ENCODE results near the gene BBS9. TPM values are rescaled to one million over a fixed set of nuclear protein-coding genes. Genes with fewer than 3 reads are reported as not detected.

Gene BBS9
- total RNA-seq, 1 donor = 29.5 TPM

- Histone ChIP-seq H3K4me3 (ENCODE audit: low read length) (no peak overlapping the region), H3K27me3 (ENCODE audit: insufficient read depth, low read length) (no peaks in the 10 kb centered on the region), H3K4me1 (ENCODE audit: insufficient read depth, low read length) (no peaks in the 10 kb centered on the region), H3K9me3 (ENCODE audit: low read depth, low read length) (peaks cover 7% of the 10 kb centered on the region)
These were observed 494.9 kb downstream of the BBS9 start for GRCh38 chr7:33624215-33624614.

DNA sequence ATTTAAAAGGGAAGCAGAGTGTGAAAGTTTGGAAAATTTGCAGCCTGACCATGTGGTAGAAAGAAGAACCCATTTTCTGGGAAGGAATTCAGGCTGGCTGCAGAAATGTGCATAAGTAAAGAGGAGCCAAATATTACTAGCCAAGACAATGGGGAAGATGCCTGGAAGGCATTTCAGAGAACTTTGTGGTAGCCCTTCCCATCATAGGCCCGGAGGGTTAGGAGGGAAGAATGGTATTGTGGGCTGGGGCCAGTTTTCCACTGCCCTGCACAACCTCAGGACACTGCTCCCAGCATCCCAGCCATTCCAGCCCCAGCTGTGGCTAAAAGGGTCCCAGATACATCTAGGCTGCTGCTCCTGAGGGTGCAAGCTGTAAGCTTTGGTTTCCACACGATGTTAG lies 497.5 kb downstream of the BBS9 start:
- H3K4me3 ChIP-seq (ENCODE audit: low read length) = no peak overlapping the region

GRCh38 chr7:33627741-33628140 lies 498.4 kb downstream of the BBS9 start:
- Histone ChIP-seq H3K4me3 (ENCODE audit: low read length) (no peak overlapping the region), H3K27me3 (ENCODE audit: insufficient read depth, low read length) (no peaks in the 10 kb centered on the region), H3K4me1 (ENCODE audit: insufficient read depth, low read length) (no peaks in the 10 kb centered on the region), H3K9me3 (ENCODE audit: low read depth, low read length) (no peaks in the 10 kb centered on the region)

More for the DNA sequence above, 497.5 kb downstream of the BBS9 start:
- Histone ChIP-seq H3K9me3 (ENCODE audit: low read depth, low read length) (no peaks in the 10 kb centered on the region), H3K4me1 (ENCODE audit: insufficient read depth, low read length) (no peaks in the 10 kb centered on the region), H3K27me3 (ENCODE audit: insufficient read depth, low read length) (no peaks in the 10 kb centered on the region)

GRCh38 chr7:33628894-33629293 lies 499.5 kb downstream of the BBS9 start:
- Histone ChIP-seq H3K9me3 (ENCODE audit: low read depth, low read length) (no peaks in the 10 kb centered on the region), H3K27me3 (ENCODE audit: insufficient read depth, low read length) (no peaks in the 10 kb centered on the region), H3K4me1 (ENCODE audit: insufficient read depth, low read length) (no peaks in the 10 kb centered on the region), H3K4me3 (ENCODE audit: low read length) (no peak overlapping the region)

GRCh38 chr7:33630359-33630758 lies 501.0 kb downstream of the BBS9 start:
- no peaks in the 10 kb centered on the region for H3K27me3 ChIP-seq (ENCODE audit: insufficient read depth, low read length)
- no peak overlapping the region for H3K4me3 ChIP-seq (ENCODE audit: low read length)
- H3K4me1 ChIP-seq (ENCODE audit: insufficient read depth, low read length) = no peaks in the 10 kb centered on the region
- no peaks in the 10 kb centered on the region for H3K9me3 ChIP-seq (ENCODE audit: low read depth, low read length)

DNA sequence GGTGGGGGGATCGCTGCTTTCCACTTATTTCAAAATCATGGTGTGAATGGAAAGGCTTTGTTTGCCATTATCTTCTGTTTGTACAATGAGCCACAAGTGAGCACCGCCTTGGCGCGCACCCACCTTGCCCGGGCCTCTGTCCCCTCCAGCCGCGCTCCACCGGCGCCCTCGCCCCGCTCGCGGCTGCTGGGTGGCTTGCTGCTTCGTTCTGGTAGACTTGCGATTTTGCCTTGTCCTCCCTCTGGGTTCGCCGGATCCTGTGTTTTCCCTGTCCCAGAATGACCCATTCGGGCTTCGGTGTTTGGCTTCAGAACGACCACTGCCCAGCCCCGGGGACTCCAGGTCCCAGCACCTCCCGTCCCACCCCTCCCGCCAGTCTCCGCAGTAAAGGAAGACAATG lies 503.0 kb downstream of the BBS9 start:
- Histone ChIP-seq H3K9me3 (ENCODE audit: low read depth, low read length) (no peaks in the 10 kb centered on the region), H3K4me3 (ENCODE audit: low read length) (no peak overlapping the region), H3K27me3 (ENCODE audit: insufficient read depth, low read length) (no peaks in the 10 kb centered on the region), H3K4me1 (ENCODE audit: insufficient read depth, low read length) (no peaks in the 10 kb centered on the region)

GRCh38 chr7:33632840-33633525 lies 503.6 kb downstream of the BBS9 start:
- Histone ChIP-seq H3K27me3 (ENCODE audit: insufficient read depth, low read length) (no peaks in the 10 kb centered on the region), H3K4me3 (ENCODE audit: low read length) (no peak overlapping the region), H3K9me3 (ENCODE audit: low read depth, low read length) (no peaks in the 10 kb centered on the region), H3K4me1 (ENCODE audit: insufficient read depth, low read length) (no peaks in the 10 kb centered on the region)

DNA sequence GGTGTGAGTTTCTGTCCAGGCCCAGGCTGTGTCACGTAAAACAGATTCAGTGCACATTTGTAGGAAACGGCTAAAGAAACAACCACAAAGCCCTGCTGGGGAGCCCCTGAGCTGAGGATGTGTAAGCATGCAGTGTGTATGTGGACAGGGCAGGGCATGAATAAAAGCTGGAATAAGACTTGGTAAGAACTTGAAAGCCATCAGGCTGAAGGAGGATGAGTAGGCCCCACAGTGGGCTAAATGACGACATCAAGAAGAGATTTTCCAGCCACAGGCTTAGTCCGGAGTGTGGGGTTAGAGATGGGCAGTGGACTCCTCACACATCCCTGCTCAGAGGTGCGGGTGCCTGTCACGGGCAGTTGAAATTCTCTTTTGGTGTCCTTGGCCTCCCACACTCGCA lies 505.2 kb downstream of the BBS9 start:
- no peaks in the 10 kb centered on the region for H3K9me3 ChIP-seq (ENCODE audit: low read depth, low read length)
- no peaks in the 10 kb centered on the region for H3K27me3 ChIP-seq (ENCODE audit: insufficient read depth, low read length)
- no peaks in the 10 kb centered on the region for H3K4me1 ChIP-seq (ENCODE audit: insufficient read depth, low read length)
- H3K4me3 ChIP-seq (ENCODE audit: low read length) = no peak overlapping the region

DNA sequence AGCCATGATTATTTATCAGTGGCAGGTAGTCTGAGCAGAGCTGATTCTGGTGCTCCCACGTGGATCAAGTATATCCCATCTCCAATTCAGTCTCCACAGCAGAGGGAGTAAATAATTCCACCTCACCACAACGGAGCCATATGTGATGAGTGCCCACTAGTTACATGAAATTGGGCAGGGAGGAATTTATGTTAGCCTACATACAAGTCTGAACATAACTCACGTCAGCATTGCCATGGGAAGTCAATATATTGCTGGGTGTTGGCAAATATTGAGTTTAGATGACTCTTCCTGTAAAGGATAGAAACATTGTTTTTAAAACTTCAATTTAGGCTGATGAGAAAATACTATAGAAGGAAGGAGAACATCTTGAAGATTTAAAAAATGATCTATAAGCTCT lies 507.0 kb downstream of the BBS9 start:
- no peak overlapping the region for H3K4me3 ChIP-seq (ENCODE audit: low read length)
- no peaks in the 10 kb centered on the region for H3K9me3 ChIP-seq (ENCODE audit: low read depth, low read length)
- no peaks in the 10 kb centered on the region for H3K4me1 ChIP-seq (ENCODE audit: insufficient read depth, low read length)
- no peaks in the 10 kb centered on the region for H3K27me3 ChIP-seq (ENCODE audit: insufficient read depth, low read length)

DNA sequence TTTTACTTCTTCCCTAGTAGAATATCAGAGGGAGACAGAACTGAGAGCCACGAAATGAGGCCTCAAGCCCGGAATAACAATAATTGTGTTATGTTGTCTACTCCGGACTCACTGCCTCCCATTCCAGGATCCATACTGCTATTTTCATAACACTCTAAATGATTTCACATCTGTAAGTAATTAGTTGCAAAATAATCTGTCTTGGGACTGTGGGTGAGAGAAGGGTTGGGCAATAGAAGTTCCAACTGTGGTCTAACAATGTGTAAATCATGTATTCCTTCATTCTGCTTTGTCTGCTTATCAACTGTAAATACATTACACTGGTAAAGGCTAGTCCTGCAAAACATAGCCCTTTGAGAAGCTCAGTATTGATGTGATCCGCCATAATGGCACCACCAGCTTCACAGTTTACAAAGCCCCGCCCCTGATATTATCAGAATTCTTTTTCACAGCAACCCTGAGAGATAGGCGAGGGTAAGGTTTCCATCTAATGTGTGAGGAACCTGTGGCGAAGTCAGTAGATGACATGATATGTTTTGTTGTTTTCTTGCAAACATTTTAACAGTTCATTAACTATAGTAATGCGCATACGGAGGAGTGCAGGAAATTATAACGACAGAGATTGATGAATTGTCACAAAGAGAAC lies 510.3 kb downstream of the BBS9 start:
- Histone ChIP-seq H3K27me3 (ENCODE audit: insufficient read depth, low read length) (no peaks in the 10 kb centered on the region), H3K9me3 (ENCODE audit: low read depth, low read length) (no peaks in the 10 kb centered on the region), H3K4me1 (ENCODE audit: insufficient read depth, low read length) (no peaks in the 10 kb centered on the region), H3K4me3 (ENCODE audit: low read length) (no peak overlapping the region)

DNA sequence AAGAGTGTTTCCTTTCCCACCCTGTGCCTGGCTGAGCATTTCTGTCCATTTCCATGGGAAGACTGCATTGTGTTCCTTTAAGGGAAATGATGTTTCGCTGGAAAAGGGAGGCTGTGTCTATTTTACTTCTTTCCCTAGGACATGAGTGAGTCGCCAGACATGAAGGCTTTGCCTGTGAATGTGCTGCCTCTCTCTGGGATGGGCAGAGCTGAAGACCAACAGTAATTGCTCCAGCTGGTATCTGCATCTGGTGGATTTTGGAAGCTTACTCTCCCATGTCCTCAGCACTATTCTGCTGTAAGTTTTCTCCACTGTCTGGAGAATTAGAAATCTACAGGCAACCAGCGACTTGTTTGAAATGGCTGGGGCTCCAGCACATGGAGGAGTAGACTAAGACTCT lies 511.4 kb downstream of the BBS9 start:
- no peaks in the 10 kb centered on the region for H3K27me3 ChIP-seq (ENCODE audit: insufficient read depth, low read length)
- no peaks in the 10 kb centered on the region for H3K4me1 ChIP-seq (ENCODE audit: insufficient read depth, low read length)
- no peak overlapping the region for H3K4me3 ChIP-seq (ENCODE audit: low read length)
- H3K9me3 ChIP-seq (ENCODE audit: low read depth, low read length) = no peaks in the 10 kb centered on the region

DNA sequence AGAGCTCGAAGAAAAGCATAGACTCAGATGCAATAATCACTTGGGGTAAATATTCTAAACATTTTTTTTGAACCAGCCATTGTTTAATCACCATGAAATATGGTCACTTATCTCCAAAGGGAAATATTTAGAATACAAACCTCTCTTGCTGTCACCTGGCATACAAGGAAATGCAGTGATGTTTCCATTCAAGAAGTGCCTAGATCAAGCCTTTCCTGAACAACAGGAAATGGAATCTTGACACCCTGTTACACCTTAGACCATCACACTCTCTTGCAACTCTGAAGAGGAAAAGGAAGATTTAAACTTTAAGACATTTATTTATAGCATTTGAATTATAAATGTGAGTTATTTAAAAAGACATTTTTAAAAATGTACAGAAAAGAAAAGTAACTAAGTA lies 512.9 kb downstream of the BBS9 start:
- no peaks in the 10 kb centered on the region for H3K9me3 ChIP-seq (ENCODE audit: low read depth, low read length)
- H3K27me3 ChIP-seq (ENCODE audit: insufficient read depth, low read length) = no peaks in the 10 kb centered on the region
- no peaks in the 10 kb centered on the region for H3K4me1 ChIP-seq (ENCODE audit: insufficient read depth, low read length)
- H3K4me3 ChIP-seq (ENCODE audit: low read length) = no peak overlapping the region

DNA sequence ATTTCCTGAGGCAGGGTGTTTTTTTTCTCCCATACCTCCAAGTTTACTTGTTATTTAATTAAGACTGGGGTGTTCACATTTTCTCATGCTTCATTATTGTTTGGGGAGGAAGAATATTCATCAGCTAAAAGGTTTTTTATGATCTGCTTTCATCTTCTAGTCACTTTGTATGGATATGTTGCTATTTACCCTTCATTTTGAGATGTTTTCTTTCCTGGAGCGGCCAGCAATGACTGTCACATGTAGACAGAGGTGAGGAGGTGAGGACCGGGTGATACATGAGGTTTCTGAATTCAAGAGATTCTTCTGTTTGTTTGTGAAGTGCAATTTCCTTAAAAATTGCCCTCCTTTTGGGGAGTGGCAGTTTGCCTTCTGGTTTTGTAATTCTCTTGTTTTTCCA lies 514.2 kb downstream of the BBS9 start:
- Histone ChIP-seq H3K27me3 (ENCODE audit: insufficient read depth, low read length) (no peaks in the 10 kb centered on the region), H3K9me3 (ENCODE audit: low read depth, low read length) (no peaks in the 10 kb centered on the region), H3K4me3 (ENCODE audit: low read length) (no peak overlapping the region), H3K4me1 (ENCODE audit: insufficient read depth, low read length) (no peaks in the 10 kb centered on the region)

- no peaks in the 10 kb centered on the region for H3K4me1 ChIP-seq (ENCODE audit: insufficient read depth, low read length)
- H3K4me3 ChIP-seq (ENCODE audit: low read length) = no peak overlapping the region
- H3K27me3 ChIP-seq (ENCODE audit: insufficient read depth, low read length) = no peaks in the 10 kb centered on the region
- no peaks in the 10 kb centered on the region for H3K9me3 ChIP-seq (ENCODE audit: low read depth, low read length)
These were observed 515.1 kb downstream of the BBS9 start for GRCh38 chr7:33644489-33644888.

DNA sequence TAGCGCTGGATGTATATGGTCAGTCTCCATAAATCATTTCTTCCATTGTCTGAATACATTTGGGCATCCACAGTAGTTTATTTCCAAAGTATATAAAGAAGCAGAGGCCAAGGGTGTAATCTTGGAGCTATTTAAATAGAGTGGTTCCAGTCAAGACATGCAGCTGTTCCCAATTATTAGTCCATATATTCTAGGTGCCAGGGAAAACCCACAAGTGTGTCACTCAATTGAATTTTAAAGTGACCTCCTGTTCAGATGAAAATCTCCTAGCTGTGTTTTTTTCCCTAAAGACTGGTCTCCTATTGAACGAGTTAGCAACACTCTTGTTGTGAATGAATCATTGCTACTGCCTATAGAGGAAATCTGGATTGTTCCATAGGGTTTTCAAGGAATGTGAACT lies 515.7 kb downstream of the BBS9 start:
- no peaks in the 10 kb centered on the region for H3K27me3 ChIP-seq (ENCODE audit: insufficient read depth, low read length)
- H3K4me3 ChIP-seq (ENCODE audit: low read length) = no peak overlapping the region
- no peaks in the 10 kb centered on the region for H3K9me3 ChIP-seq (ENCODE audit: low read depth, low read length)
- no peaks in the 10 kb centered on the region for H3K4me1 ChIP-seq (ENCODE audit: insufficient read depth, low read length)

DNA sequence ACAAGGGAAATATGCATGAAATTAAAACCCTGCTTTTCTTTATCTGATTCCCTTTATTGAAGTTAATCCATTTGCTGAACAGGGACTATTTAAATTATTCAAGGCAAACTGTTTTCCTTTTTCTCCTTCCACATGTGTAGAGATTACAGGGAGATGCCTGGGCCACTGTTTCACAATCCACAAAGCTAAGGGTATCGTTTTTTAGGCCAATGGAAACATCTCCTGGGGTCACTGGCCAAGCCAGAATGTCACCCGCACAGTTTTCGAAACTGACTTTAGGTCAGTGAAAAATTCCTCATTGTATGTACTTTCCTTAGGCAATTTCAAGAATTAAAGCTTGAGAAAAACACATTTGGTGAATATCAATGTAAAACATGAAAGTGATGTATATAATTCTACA lies 516.8 kb downstream of the BBS9 start:
- Histone ChIP-seq H3K9me3 (ENCODE audit: low read depth, low read length) (no peaks in the 10 kb centered on the region), H3K4me3 (ENCODE audit: low read length) (no peak overlapping the region), H3K4me1 (ENCODE audit: insufficient read depth, low read length) (no peaks in the 10 kb centered on the region)

More for the DNA sequence above, 516.8 kb downstream of the BBS9 start:
- H3K27me3 ChIP-seq (ENCODE audit: insufficient read depth, low read length) = no peaks in the 10 kb centered on the region
